HL-60 (cell line): Measurements from ENCODE around the gene EIF3J.
"Not testable (repeated sequence)": the region's sequence is repeated elsewhere in the genome, so short reads cannot be mapped to it uniquely, and the experiment has no call there.

Source experiments
- DNase-seq, 2 experiments: peaks; one replicate each; pipeline ENCODE4 v3.0.0-alpha.2; 2010 to 2020; ENCODE audit warnings: low read depth in 1 of 2, low spot score in 1 of 2
- H3K27ac ChIP-seq: fragments of 250-450 bp; sonication (Bioruptor Pico); replicated peaks from 2 replicates; pipeline ENCODE4 v1.5.1; 2020; ENCODE audit warnings: mild to moderate bottlenecking, moderate library complexity
- H3K27me3 ChIP-seq: fragments of 250-450 bp; sonication (Bioruptor Pico); 2 replicates; pipeline ENCODE4 v1.5.1; 2021; ENCODE audit warnings: mild to moderate bottlenecking, moderate library complexity; ENCODE audit not compliant: insufficient read depth, poor library complexity, severe bottlenecking
- H3K4me3 ChIP-seq: replicated peaks from 2 replicates; pipeline ENCODE4 v1.5.1; 2011; ENCODE audit warnings: mild to moderate bottlenecking, control low read depth, low read length; ENCODE audit not compliant: insufficient read depth
- GABPA ChIP-seq: IDR thresholded peaks from 2 replicates; pipeline ENCODE4 v1.6.1; 2012; ENCODE audit warnings: low read depth
- POLR2AphosphoS5 ChIP-seq: IDR thresholded peaks from 2 replicates; pipeline ENCODE4 v1.6.1; 2012; ENCODE audit warnings: low read depth
- REST ChIP-seq: IDR thresholded peaks from 2 replicates; pipeline ENCODE4 v1.6.1; 2012; ENCODE audit warnings: low read depth; ENCODE audit not compliant: insufficient replicate concordance
- SPI1 ChIP-seq: IDR thresholded peaks from 2 replicates; pipeline ENCODE4 v1.6.1; 2012; ENCODE audit warnings: low read depth, mild to moderate bottlenecking, borderline replicate concordance
- TF ChIP-seq, protein P1 (sequence below): IDR thresholded peaks from one replicate; pipeline ENCODE4 v1.5.1; 2011; ENCODE audit warnings: low read length, control low read depth, inconsistent platforms; ENCODE audit not compliant: insufficient read depth

EIF3J gene

DNA sequence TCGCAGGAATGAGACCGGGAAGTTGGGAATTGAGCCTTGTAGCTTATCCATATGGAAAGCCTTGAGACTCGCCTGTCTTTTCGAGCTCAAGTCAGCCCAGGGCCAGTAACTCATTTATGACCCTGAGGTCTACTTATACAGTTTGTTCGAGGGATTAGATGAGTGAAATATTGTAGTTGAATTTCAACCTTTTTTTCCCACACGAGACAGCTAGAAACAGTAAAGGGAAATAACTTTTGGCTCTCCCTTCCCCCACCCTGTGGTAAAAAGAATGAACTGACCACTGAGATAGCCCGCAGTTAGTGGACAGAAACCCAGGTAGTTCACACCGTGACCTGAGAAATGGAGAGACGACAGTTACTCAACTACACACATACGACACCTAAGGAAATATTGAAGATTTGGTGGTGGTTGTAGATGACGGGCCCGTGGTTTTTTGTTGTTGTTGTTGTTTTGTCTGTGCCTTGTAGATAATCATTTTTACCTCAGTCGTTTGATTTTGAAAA, 841 bp downstream of the EIF3J start:
- peak overlapping the region; percentile 96 for H3K27ac ChIP-seq
- H3K4me3 ChIP-seq, result peak overlapping the region; percentile 88
- no peaks in the 10 kb centered on the region for H3K27me3 ChIP-seq
- DNase-seq, result peak in 1 of 2 experiments; percentile 12
- TF ChIP-seq SPI1 (no peak), POLR2AphosphoS5 (no peak), REST (no peak), GABPA (no peak)
- TF ChIP-seq, protein P1, sequence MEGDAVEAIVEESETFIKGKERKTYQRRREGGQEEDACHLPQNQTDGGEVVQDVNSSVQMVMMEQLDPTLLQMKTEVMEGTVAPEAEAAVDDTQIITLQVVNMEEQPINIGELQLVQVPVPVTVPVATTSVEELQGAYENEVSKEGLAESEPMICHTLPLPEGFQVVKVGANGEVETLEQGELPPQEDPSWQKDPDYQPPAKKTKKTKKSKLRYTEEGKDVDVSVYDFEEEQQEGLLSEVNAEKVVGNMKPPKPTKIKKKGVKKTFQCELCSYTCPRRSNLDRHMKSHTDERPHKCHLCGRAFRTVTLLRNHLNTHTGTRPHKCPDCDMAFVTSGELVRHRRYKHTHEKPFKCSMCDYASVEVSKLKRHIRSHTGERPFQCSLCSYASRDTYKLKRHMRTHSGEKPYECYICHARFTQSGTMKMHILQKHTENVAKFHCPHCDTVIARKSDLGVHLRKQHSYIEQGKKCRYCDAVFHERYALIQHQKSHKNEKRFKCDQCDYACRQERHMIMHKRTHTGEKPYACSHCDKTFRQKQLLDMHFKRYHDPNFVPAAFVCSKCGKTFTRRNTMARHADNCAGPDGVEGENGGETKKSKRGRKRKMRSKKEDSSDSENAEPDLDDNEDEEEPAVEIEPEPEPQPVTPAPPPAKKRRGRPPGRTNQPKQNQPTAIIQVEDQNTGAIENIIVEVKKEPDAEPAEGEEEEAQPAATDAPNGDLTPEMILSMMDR, result no peak

- Histone ChIP-seq H3K27ac (no peak overlapping the region), H3K27me3 (no peaks in the 10 kb centered on the region), H3K4me3 (no peak overlapping the region)
- no peak for DNase-seq
- TF ChIP-seq, protein P1, result no peak
- no peak for TF ChIP-seq GABPA
- TF ChIP-seq POLR2AphosphoS5, result no peak
- TF ChIP-seq REST, result no peak
- no peak for TF ChIP-seq SPI1
These were observed 4.5 kb downstream of the EIF3J start for GRCh38 chr15:44541282-44541958.

DNA sequence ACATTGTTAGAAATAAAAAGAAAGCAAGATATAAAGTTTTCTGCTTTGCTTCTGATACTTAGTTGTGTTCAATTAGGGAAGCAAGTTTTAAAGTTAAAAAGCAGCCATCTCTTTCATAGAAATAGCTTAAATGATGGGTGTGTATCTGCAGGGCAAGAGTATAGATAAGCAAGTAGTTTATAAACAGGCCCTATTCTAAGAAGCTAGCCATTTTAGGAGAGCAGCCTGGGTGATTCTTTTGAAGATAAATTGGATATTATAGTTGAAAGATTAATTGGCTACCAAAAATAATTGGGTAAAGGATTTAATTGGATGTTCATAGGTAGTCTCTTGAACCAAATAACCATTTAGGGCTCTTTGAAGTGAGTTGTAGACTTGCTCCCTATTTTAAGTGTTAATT, 5.6 kb downstream of the EIF3J start:
- Histone ChIP-seq H3K27ac (no peak overlapping the region), H3K4me3 (no peak overlapping the region), H3K27me3 (no peaks in the 10 kb centered on the region)
- TF ChIP-seq REST, result no peak
- TF ChIP-seq POLR2AphosphoS5, result no peak
- no peak for TF ChIP-seq GABPA
- TF ChIP-seq, protein P1, result no peak
- DNase-seq, result no peak

- not testable (repeated sequence) for H3K27me3 ChIP-seq
These were observed 7.8 kb downstream of the EIF3J start for GRCh38 chr15:44544745-44545144.

More at GRCh38 chr15:44544745-44545144, 7.8 kb downstream of the EIF3J start:
- H3K4me3 ChIP-seq, H3K27ac ChIP-seq, DNase-seq: not testable (repeated sequence)
